Smooth muscle cell of the brain vasculature (primary cell): ENCODE results near the gene C1QTNF5.
"Not testable (repeated sequence)": the region's sequence is repeated elsewhere in the genome, so short reads cannot be mapped to it uniquely, and the experiment has no call there.

Source experiments
- DNase-seq: peaks from one replicate; pipeline ENCODE4 v3.0.0-alpha.2; 2012; ENCODE audit warnings: low read depth, low spot score

C1QTNF5 gene

GRCh38 chr11:119340335-119341221 is at the start of gene C1QTNF5:
C1QTNF5 (minus strand) TSS chr11:119340883; CDS start chr11:119340397, 486 bp downstream.
- no peak for DNase-seq

- no peak for DNase-seq
Observed at GRCh38 chr11:119389611-119390254, 49.0 kb upstream of the C1QTNF5 start.

- DNase-seq = no peak
Observed at GRCh38 chr11:119388103-119388502, 47.4 kb upstream of the C1QTNF5 start.

GRCh38 chr11:119384332-119384731 is 43.6 kb upstream of the C1QTNF5 start:
- DNase-seq = no peak

GRCh38 chr11:119382513-119382912 is 41.8 kb upstream of the C1QTNF5 start:
- not testable (repeated sequence) for DNase-seq

GRCh38 chr11:119382101-119382500 is 41.4 kb upstream of the C1QTNF5 start:
- DNase-seq = no peak

- DNase-seq = peak; percentile 71
Observed at GRCh38 chr11:119381181-119381988, 40.7 kb upstream of the C1QTNF5 start, which contains the start of gene USP2. USP2 (minus strand) TSS chr11:119381690; CDS start chr11:119373480, 8,210 bp downstream.

GRCh38 chr11:119380827-119381180 is 40.1 kb upstream of the C1QTNF5 start:
- no peak for DNase-seq

- DNase-seq = no peak
Observed at GRCh38 chr11:119380160-119380826, 39.6 kb upstream of the C1QTNF5 start.

- DNase-seq = no peak
Observed at GRCh38 chr11:119378851-119379465, 38.3 kb upstream of the C1QTNF5 start.

GRCh38 chr11:119377961-119378667 is 37.4 kb upstream of the C1QTNF5 start:
- no peak for DNase-seq

- DNase-seq = no peak
Observed at GRCh38 chr11:119377112-119377901, 36.6 kb upstream of the C1QTNF5 start.

GRCh38 chr11:119376197-119376847 is 35.6 kb upstream of the C1QTNF5 start:
- DNase-seq = no peak

- no peak for DNase-seq
Observed at GRCh38 chr11:119375337-119376196, 34.9 kb upstream of the C1QTNF5 start.

- DNase-seq = no peak
Observed at GRCh38 chr11:119374632-119375336, 34.1 kb upstream of the C1QTNF5 start.

- DNase-seq = no peak
Observed at GRCh38 chr11:119373921-119374631, 33.4 kb upstream of the C1QTNF5 start.
